Sigmoid colon (tissue), 7 donors: ENCODE measurements around the gene FOXD4L1. TPM values are rescaled to one million over a fixed set of nuclear protein-coding genes. Genes with fewer than 3 reads are reported as not detected.
"Not testable (repeated sequence)": the region's sequence is repeated elsewhere in the genome, so short reads cannot be mapped to it uniquely, and the experiment has no call there.

Source experiments
- DNase-seq: peaks from one replicate; pipeline ENCODE4 v3.0.0-alpha.2; 2019
- H3K27ac ChIP-seq, 4 donors: fragments of 200-600 bp; sonication (generic); one replicate each; pipeline ENCODE4 v1.5.1; 2016 to 2019; ENCODE audit warnings: mild to moderate bottlenecking in 1 of 4
- H3K27me3 ChIP-seq, 3 donors: fragments of 200-600 bp; sonication (generic); one replicate each; pipeline ENCODE4 v1.5.1; 2019; ENCODE audit warnings: mild to moderate bottlenecking in 1 of 3
- H3K36me3 ChIP-seq, 4 donors: fragments of 200-600 bp; sonication (generic); one replicate each; pipeline ENCODE4 v1.5.1; 2016 to 2019
- H3K4me1 ChIP-seq, 4 donors: fragments of 200-600 bp; sonication (generic); one replicate each; pipeline ENCODE4 v1.5.1; 2017 to 2019
- H3K4me3 ChIP-seq, 4 donors: fragments of 200-600 bp; sonication (generic); one replicate each; pipeline ENCODE4 v1.5.1; 2017 to 2019; ENCODE audit warnings: mild to moderate bottlenecking in 2 of 4, moderate library complexity in 1 of 4
- H3K9me3 ChIP-seq, 4 donors: fragments of 200-600 bp in 3 of 4; sonication (generic) in 3 of 4; one replicate each; pipeline versions ENCODE4 v1.5.1 to v1.6.1; 2013 to 2019
- CTCF ChIP-seq, 4 experiments: fragments of 450-650 bp in 3 of 4; fragments of 200-600 bp in 1 of 4; IDR thresholded peaks; one replicate each; pipeline ENCODE4 v1.5.1; 2016 to 2019; ENCODE audit warnings: antibody characterized with exemption in 4 of 4, mild to moderate bottlenecking in 3 of 4, moderate library complexity in 2 of 4
- WGBS, 2 donors: extraction: QIAGEN DNeasy Blood & Tissue Kit; methylation state at CpG; one replicate each; pipeline ENCODE4 v1.1.7; 2013; 5-methylcytosine and 5-hydroxymethylcytosine counted together
- intact Hi-C: fragments of 100-400 bp; cut with DNase I; formaldehyde crosslinking; loops from one replicate; pipeline ENCODE4 v1.15.1; 2023
- polyA plus RNA-seq, 3 donors: library from polyadenylated mRNA; stranded (reverse); fragments of 200-250 nt; gene quantifications; one replicate each; pipeline ENCODE4 v1.2.3, GENCODE V29; 2013
- total RNA-seq, 4 donors: library from RNA; depleted of rRNA; stranded (reverse); fragments of >200 nt; gene quantifications; one replicate each; pipeline ENCODE4 v1.1.0, GENCODE V29; 2016
- donor health status: healthy with polysubstance abuse.
- donor health status: Bipolar disorder and iron deficiency.
- donor health status: healthy.

Gene FOXD4L1
- total and polyA plus RNA-seq, 7 donors = 0.06 to 1.1 (median 0.25) TPM; not detected in 3

- DNase-seq, H3K9me3 ChIP-seq, H3K27me3 ChIP-seq, H3K4me3 ChIP-seq, H3K36me3 ChIP-seq, H3K27ac ChIP-seq, intact Hi-C loops, H3K4me1 ChIP-seq: not testable (repeated sequence)
- 66 to 73% methylated on average over 5 of the region's 5 CpGs for WGBS, 2 donors
Observed at GRCh38 chr2:113521492-113521891, 23.0 kb downstream of the FOXD4L1 start.

- H3K4me3 ChIP-seq, intact Hi-C loops, H3K27me3 ChIP-seq, DNase-seq, H3K36me3 ChIP-seq, H3K4me1 ChIP-seq, H3K9me3 ChIP-seq, H3K27ac ChIP-seq: not testable (repeated sequence)
- 81 to 82% methylated on average over 1 of the region's 1 CpG for WGBS, 2 donors
Observed at GRCh38 chr2:113524986-113525385, 26.5 kb downstream of the FOXD4L1 start.

- 10 to 13% methylated on average over 6 of the region's 12 CpGs for WGBS, 2 donors
- not testable (repeated sequence) for H3K4me3 ChIP-seq
Observed at GRCh38 chr2:113527350-113528045, 29.0 kb downstream of the FOXD4L1 start.

GRCh38 chr2:113528126-113528525 is 29.7 kb downstream of the FOXD4L1 start:
- WGBS, 2 donors = 25 to 51% methylated on average over 3 to 4 of the region's 5 CpGs
- H3K4me1 ChIP-seq, H3K9me3 ChIP-seq, H3K27ac ChIP-seq, intact Hi-C loops, DNase-seq, H3K4me3 ChIP-seq, H3K36me3 ChIP-seq, H3K27me3 ChIP-seq: not testable (repeated sequence)

More at GRCh38 chr2:113527350-113528045, 29.0 kb downstream of the FOXD4L1 start:
- peak in 1 of 4 experiments; percentile 7 for TF ChIP-seq CTCF (IDR thresholded peaks at IDR 0.05)
- H3K9me3 ChIP-seq, H3K27ac ChIP-seq, H3K36me3 ChIP-seq, H3K4me1 ChIP-seq, DNase-seq, intact Hi-C loops, H3K27me3 ChIP-seq: not testable (repeated sequence)

GRCh38 chr2:113528904-113529303 is 30.4 kb downstream of the FOXD4L1 start:
- H3K27me3 ChIP-seq, DNase-seq, H3K4me1 ChIP-seq, H3K9me3 ChIP-seq, H3K27ac ChIP-seq, H3K36me3 ChIP-seq, intact Hi-C loops, H3K4me3 ChIP-seq: not testable (repeated sequence)
- WGBS, 2 donors = 77% methylated on average over 3 of the region's 3 CpGs

GRCh38 chr2:113532991-113533390 is 34.5 kb downstream of the FOXD4L1 start:
- DNase-seq, intact Hi-C loops, H3K9me3 ChIP-seq, H3K4me1 ChIP-seq, H3K27ac ChIP-seq, H3K36me3 ChIP-seq, H3K27me3 ChIP-seq, H3K4me3 ChIP-seq: not testable (repeated sequence)
- WGBS, 2 donors = 92 to 100% methylated on average over 1 of the region's 4 CpGs

GRCh38 chr2:113536573-113536972 is 38.1 kb downstream of the FOXD4L1 start:
- H3K9me3 ChIP-seq, DNase-seq, H3K4me3 ChIP-seq, intact Hi-C loops, H3K27ac ChIP-seq, H3K4me1 ChIP-seq, H3K27me3 ChIP-seq, H3K36me3 ChIP-seq: not testable (repeated sequence)
- WGBS, 2 donors = 76 to 84% methylated on average over 6 of the region's 6 CpGs

GRCh38 chr2:113540834-113541203 is 42.4 kb downstream of the FOXD4L1 start:
- H3K36me3 ChIP-seq, intact Hi-C loops, DNase-seq, H3K4me1 ChIP-seq, H3K4me3 ChIP-seq, H3K9me3 ChIP-seq, H3K27me3 ChIP-seq: not testable (repeated sequence)
- peak overlapping the region; percentile 92 to 97 (median 95) for H3K27ac ChIP-seq
- WGBS, 2 donors = 20 to 36% methylated on average over 3 to 4 of the region's 5 CpGs
